Progenitor cell of endocrine pancreas (in vitro differentiated cells): Measurements from ENCODE around the gene GALNT9. TPM values are rescaled to one million over a fixed set of nuclear protein-coding genes. Genes with fewer than 3 reads are reported as not detected.

Experiments
- DNase-seq: peaks from one replicate; pipeline ENCODE4 v3.0.0; 2021; ENCODE audit warnings: low spot score; ENCODE audit not compliant: unreplicated experiment
- H3K27ac Mint-ChIP-seq: 2 replicates; pipeline ENCODE4 v1.8.0; 2021; ENCODE audit warnings: mild to moderate bottlenecking, moderate library complexity, mixed read lengths
- H3K27me3 Mint-ChIP-seq: 2 replicates; pipeline ENCODE4 v1.8.0; 2021; ENCODE audit warnings: mixed read lengths
- H3K36me3 Mint-ChIP-seq: 2 replicates; pipeline ENCODE4 v1.8.0; 2022; ENCODE audit warnings: mixed read lengths; ENCODE audit not compliant: insufficient read depth
- H3K4me1 Mint-ChIP-seq: 2 replicates; pipeline ENCODE4 v1.8.0; 2021; ENCODE audit warnings: low read depth, mixed read lengths
- H3K4me3 Mint-ChIP-seq: 2 replicates; pipeline ENCODE4 v1.8.0; 2021; ENCODE audit warnings: low read depth, mild to moderate bottlenecking, moderate library complexity, mixed read lengths
- H3K9me3 Mint-ChIP-seq: 2 replicates; pipeline ENCODE4 v1.8.0; 2021; ENCODE audit warnings: low read depth, mixed read lengths
- total RNA-seq: library from RNA; stranded (reverse); gene quantifications from 2 replicates; pipeline ENCODE4 v1.2.1, GENCODE V29; 2021
- TF ChIP-seq, protein P1 (sequence below): fragments of 200-600 bp; sonication (generic); IDR thresholded peaks from one replicate; pipeline ENCODE4 v1.5.0; 2021; ENCODE audit warnings: antibody characterized with exemption, mild to moderate bottlenecking; ENCODE audit not compliant: unreplicated experiment

Gene GALNT9
- total RNA-seq, 1 donor from 2014 or later, result 0.36 TPM

DNA sequence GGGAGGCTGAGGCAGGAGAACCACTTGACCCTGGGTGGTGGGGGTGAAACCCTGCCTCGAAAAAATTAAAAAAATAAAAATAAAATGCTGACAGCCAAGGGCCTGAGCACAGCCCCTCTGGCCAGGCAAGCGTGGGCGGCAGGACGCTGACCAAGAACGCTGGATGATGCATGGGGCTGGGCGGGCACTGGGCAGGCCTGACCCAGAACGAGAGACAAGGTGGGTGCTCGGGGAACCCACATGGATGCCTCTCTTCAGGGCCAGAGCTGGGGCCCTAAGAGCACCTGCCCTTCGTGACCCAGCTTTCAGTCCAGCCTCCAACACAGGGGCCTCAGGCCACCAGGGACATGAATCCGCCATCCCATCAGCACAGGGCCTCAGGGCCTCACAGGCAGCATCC lies 11.3 kb downstream of the GALNT9 start:
- TF ChIP-seq, protein P1, sequence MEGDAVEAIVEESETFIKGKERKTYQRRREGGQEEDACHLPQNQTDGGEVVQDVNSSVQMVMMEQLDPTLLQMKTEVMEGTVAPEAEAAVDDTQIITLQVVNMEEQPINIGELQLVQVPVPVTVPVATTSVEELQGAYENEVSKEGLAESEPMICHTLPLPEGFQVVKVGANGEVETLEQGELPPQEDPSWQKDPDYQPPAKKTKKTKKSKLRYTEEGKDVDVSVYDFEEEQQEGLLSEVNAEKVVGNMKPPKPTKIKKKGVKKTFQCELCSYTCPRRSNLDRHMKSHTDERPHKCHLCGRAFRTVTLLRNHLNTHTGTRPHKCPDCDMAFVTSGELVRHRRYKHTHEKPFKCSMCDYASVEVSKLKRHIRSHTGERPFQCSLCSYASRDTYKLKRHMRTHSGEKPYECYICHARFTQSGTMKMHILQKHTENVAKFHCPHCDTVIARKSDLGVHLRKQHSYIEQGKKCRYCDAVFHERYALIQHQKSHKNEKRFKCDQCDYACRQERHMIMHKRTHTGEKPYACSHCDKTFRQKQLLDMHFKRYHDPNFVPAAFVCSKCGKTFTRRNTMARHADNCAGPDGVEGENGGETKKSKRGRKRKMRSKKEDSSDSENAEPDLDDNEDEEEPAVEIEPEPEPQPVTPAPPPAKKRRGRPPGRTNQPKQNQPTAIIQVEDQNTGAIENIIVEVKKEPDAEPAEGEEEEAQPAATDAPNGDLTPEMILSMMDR, result no peak
- H3K4me3 Mint-ChIP-seq, result no peak overlapping the region
- peaks cover 50% of the 10 kb centered on the region for H3K27me3 Mint-ChIP-seq
- no peaks in the 10 kb centered on the region for H3K4me1 Mint-ChIP-seq
- no peaks in the 10 kb centered on the region for H3K9me3 Mint-ChIP-seq
- H3K36me3 Mint-ChIP-seq, result no peaks in the 10 kb centered on the region
- no peak overlapping the region for H3K27ac Mint-ChIP-seq
- DNase-seq, result no peak

DNA sequence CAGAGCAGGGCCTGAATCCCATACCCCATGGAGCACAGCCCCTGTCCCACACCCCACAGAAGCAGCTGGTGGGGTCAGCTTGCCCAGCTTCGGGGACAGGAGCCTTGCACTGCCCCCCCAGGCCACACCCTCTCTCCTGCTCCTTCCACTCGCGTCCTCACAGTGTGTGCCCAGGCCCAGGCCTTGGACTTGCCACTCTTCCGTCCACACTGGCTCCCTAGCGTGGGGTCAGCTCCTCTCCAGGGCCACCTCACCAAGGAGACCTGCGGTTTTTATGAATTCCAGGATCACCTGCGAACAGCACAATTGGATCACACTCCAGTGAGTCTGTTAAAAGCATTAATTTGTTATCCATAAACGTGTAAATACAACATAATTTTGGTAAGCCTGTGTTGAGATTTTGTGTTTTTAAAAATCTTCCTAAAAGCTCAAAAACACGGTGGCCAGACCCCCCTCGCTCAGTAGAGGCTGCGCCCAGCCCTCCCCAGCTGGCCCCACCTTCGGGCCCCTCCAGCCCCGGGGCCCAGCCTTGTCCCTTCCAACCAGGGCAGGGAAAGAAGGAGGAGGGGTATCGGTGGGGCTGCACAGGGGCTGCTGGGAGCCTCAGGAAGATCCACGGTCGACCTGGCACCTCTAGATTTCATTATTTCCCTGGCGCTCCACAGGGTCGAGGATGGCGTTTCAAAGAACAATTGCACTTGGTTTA lies 12.0 kb downstream of the GALNT9 start:
- Mint-ChIP-seq H3K27me3 (peaks cover 48% of the 10 kb centered on the region), H3K4me3 (no peak overlapping the region), H3K4me1 (no peaks in the 10 kb centered on the region), H3K27ac (no peak overlapping the region), H3K36me3 (no peaks in the 10 kb centered on the region), H3K9me3 (no peaks in the 10 kb centered on the region)
- DNase-seq, result no peak
- TF ChIP-seq, protein P1, result no peak

DNA sequence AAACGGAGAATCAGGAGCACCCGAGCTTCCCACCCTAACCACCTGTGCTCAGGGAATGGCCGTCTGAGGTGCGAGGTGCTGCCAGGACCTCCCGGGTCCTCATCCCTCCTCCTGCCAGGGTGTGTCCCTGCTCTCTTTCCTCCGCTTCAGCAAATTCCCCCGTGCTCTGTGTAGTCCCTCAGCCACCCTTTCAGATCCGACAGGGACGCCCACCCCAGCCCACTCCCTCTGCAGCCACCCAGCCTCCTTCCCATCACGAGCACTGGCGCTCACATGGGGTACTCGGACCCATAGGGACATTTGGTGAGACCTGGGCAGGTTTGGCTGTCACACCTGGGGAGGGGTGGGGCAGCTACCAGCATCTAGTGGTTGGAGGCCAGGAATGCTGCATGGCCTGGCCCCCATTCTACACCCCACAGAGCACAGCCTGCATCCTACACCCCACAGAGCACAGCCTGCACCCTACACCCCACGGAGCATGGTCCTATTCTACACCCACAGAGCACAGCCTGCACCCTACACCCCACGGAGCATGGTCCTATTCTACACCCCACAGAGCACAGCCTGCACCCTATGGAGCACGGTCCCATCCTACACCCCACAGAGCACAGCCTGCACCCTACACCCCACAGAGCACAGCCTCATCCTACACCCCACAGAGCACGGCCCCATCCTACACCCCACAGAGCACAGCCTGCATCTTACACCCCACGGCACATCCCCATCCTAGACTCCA lies 12.7 kb downstream of the GALNT9 start:
- DNase-seq, result no peak
- no peaks in the 10 kb centered on the region for H3K36me3 Mint-ChIP-seq
- H3K27ac Mint-ChIP-seq, result no peak overlapping the region
- TF ChIP-seq, protein P1, result no peak
- no peaks in the 10 kb centered on the region for H3K9me3 Mint-ChIP-seq
- H3K4me3 Mint-ChIP-seq, result no peak overlapping the region
- H3K27me3 Mint-ChIP-seq, result peaks cover 48% of the 10 kb centered on the region
- H3K4me1 Mint-ChIP-seq, result no peaks in the 10 kb centered on the region

DNA sequence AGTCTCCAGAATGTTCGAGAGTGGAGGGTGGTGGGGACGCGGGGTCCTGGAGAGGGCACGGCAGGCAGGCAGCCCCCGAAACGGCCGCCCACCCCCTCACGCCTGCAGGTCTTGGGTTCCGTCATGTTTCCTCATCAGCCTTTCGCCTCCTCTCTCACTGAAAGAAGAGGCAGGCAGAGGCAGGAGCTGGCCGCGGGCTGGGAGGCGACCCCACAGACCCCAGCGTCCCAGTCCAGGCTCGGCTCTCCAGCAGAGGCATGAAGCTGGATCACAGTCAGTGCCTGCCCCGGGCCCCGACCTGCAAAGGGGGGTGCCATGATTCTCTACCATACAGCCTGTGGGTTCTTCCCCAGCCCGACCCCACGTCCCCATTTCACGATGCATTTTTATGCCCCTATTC lies 13.4 kb downstream of the GALNT9 start:
- DNase-seq, result no peak
- no peak overlapping the region for H3K27ac Mint-ChIP-seq
- H3K4me3 Mint-ChIP-seq, result no peak overlapping the region
- H3K27me3 Mint-ChIP-seq, result peaks cover 51% of the 10 kb centered on the region
- no peaks in the 10 kb centered on the region for H3K9me3 Mint-ChIP-seq
- TF ChIP-seq, protein P1, result no peak
- H3K36me3 Mint-ChIP-seq, result no peaks in the 10 kb centered on the region
- H3K4me1 Mint-ChIP-seq, result no peaks in the 10 kb centered on the region

DNA sequence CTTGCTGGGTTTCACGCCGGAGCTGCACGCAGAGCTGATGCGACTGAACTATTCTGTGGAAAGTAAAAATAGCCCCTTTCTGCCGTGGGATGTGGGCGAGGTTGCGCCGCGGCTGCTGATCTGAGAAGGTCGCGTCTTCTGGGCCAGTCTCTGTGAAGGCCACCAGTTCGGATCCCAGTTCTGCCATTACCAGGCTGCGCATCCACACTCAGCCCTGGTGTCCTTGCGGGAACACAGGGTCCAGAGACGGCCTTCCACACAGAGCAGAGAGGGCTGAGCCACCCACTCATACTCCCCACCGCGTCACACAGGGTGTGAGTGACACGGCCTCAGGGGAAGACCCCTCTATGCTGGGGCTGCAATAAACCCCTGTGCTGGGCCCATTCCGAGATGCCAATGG lies 13.9 kb downstream of the GALNT9 start:
- DNase-seq, result no peak
- H3K27ac Mint-ChIP-seq, result no peak overlapping the region
- H3K27me3 Mint-ChIP-seq, result peaks cover 56% of the 10 kb centered on the region
- H3K9me3 Mint-ChIP-seq, result no peaks in the 10 kb centered on the region
- TF ChIP-seq, protein P1, result no peak
- no peak overlapping the region for H3K4me3 Mint-ChIP-seq
- H3K4me1 Mint-ChIP-seq, result no peaks in the 10 kb centered on the region
- H3K36me3 Mint-ChIP-seq, result no peaks in the 10 kb centered on the region
